Suprapubic skin (tissue), 4 donors: Measurements from ENCODE around the gene HOXB7.

Experiments
- EP300 ChIP-seq: sonication (generic); formaldehyde crosslinking; IDR thresholded peaks from one replicate; pipeline ENCODE4 v1.6.1; 2017; ENCODE audit warnings: antibody characterized with exemption
- POLR2AphosphoS5 ChIP-seq, 3 donors: sonication (generic); formaldehyde crosslinking; IDR thresholded peaks; one replicate each; pipeline ENCODE4 v1.6.1; 2017; ENCODE audit warnings: antibody characterized with exemption in 3 of 3
- TF ChIP-seq, protein P1 (sequence below), 2 donors: fragments of 200-600 bp in 1 of 2; fragments of 450-650 bp in 1 of 2; sonication (generic) in 1 of 2; IDR thresholded peaks; one replicate each; pipeline ENCODE4 v1.5.1; 2016 to 2019; ENCODE audit warnings: antibody characterized with exemption in 2 of 2, mild to moderate bottlenecking in 1 of 2, moderate library complexity in 1 of 2

DNA sequence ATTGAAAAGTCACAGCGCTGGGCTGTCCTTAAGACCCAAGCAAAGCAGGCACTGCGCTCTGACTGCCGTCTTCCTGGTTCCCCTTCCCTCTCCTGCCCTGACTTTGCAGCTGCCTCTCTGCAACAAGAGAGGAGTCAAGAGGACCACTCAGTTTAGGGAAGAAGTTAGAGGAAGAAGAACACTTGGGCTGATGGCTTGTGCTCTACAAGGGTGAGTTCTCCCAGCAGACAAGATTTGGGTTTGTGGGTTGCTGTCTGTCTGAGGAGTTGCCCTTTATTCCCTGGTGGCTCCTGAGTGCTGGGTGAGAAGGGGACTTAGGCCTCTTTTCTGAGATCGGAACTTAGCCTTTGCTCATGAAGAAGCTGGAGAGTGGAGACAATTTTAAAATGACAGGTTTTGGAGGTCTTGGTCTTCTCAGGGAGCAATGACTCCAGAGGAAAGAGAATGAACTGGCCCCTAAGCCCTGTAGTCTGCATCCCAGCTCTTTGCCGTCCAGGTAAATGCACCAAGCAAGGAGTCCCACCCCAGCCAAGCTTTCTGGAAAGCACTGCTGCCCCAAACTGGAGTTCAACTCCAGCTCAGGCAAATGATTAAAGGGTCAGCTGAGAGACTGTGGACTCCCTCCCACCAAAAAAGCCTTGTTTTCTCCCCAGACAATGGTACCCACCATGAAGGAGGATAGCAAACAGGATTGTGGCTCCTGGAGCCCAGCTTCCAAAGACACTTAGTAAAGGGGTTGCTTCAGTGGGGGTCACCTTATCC lies 18.0 kb upstream of the HOXB7 start:
- TF ChIP-seq, protein P1, sequence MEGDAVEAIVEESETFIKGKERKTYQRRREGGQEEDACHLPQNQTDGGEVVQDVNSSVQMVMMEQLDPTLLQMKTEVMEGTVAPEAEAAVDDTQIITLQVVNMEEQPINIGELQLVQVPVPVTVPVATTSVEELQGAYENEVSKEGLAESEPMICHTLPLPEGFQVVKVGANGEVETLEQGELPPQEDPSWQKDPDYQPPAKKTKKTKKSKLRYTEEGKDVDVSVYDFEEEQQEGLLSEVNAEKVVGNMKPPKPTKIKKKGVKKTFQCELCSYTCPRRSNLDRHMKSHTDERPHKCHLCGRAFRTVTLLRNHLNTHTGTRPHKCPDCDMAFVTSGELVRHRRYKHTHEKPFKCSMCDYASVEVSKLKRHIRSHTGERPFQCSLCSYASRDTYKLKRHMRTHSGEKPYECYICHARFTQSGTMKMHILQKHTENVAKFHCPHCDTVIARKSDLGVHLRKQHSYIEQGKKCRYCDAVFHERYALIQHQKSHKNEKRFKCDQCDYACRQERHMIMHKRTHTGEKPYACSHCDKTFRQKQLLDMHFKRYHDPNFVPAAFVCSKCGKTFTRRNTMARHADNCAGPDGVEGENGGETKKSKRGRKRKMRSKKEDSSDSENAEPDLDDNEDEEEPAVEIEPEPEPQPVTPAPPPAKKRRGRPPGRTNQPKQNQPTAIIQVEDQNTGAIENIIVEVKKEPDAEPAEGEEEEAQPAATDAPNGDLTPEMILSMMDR (IDR thresholded peaks at IDR 0.05), result no peak
- no peak for TF ChIP-seq POLR2AphosphoS5 (IDR thresholded peaks at IDR 0.05)
- no peak for TF ChIP-seq EP300
